ENCODE results near the gene KPNA6.
"Not testable (repeated sequence)": the region's sequence is repeated elsewhere in the genome, so short reads cannot be mapped to it uniquely, and the experiment has no call there.

The KPNA6 gene

DNA sequence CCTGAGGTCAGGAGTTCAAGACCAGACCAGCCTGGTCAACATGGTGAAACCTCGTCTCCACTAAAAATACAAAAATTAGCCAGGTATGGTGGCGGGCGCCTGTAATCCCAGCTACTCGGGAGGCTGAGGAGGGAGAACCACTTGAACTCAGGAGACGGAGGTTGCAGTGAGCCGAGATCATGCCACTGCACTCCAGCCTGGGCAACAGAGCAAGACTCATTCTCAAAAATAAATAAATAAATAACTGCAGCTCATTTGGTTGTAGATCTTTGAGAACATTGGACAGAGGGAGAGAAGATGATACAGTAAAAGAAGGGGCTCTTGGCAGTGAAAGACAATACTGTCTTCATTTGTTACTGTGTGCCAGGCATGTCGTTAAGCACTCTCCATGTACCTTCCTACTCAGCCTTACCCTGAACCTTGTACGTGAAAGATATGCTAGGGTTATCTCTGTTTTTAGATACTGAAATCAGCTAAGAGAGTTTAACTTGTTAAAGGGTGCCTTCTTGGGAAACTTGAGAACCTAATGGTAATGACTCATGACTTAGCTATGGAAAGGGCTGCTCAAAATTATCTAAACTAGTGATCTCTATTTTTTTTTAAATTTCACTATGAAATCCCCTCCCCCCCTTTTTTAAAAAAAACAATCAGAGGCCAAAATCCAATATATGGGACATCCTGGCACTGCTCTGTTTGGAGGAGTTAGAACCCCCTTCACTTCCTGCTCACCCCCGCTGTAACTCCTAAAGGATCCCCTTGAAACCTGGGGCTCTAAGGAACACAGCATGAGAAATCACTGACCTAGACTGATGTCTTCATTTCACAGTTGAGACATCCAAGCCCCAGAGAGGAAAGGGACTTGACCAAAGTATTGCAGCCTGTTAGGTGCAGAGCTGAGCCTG lies 6.8 kb upstream of the KPNA6 start:
- DNase-seq: peak; percentile 80

DNA sequence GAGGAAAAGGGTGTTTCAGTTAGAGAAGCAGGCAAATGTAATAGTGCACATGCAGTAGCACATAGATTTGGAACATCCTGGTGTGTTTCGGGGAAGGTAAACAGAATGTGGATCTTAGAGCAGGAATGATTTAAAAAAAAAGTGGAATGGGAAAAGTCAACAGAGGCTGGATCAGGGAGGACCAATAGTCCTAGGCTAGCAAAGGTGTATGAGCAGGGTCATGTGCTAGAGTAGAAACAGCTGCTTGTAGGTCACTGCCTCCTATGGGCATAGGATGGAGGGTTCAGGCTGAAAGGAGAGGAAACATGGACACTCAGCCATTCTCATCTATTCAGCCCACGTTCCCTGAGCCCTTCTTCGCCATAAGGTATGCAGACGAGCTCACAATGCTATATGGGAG lies 3.7 kb upstream of the KPNA6 start:
- no peak for DNase-seq

DNA sequence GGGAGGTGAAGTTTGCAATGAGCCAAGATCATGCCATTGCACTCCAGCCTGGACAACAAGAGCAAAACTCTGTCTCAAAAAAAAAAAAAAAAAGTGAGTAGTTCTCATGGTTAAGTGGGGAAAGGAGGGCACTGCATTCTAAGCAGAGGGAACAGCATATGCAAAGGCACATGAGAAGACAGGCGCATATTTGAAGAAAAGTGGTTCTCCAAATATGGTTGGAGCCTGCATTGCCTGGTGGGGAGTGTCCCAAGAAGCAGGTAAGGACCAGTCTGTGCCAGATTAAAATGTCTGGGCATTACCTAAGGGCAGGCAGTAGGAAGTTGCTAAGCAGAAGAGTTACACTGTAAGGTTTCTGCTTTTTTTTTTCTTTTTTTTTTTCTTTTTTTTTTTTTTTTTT lies 2.5 kb upstream of the KPNA6 start:
- no peak for DNase-seq

DNA sequence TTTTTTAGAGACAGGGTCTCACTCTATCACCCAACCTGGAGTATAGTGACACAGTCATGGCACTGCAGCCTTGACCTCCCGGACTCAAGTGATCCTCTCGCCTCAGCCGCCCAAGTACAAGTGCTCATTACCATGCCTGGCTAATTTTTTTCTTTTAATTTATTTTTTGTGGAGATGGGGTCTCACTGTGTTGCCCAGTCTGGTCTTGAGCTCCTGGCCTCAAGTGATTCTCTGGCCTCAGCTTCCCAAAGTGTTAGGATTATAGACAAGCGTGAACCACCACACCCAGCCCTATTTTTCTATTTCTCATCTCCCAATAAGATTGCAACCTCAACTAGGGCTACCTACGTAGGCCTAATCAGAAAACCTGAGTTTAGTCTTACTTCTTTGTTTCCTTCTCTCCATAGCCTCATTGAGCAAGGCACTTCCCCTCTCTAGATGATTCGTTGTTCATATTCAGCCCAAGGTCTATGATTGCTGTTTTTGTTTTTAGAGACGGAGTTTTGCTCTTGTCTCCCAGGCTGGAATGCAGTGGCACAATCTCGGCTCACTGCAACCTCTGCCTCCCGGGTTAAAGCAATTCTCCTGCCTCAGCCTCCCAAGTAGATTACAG lies 1.1 kb upstream of the KPNA6 start:
- DNase-seq: no peak

DNA sequence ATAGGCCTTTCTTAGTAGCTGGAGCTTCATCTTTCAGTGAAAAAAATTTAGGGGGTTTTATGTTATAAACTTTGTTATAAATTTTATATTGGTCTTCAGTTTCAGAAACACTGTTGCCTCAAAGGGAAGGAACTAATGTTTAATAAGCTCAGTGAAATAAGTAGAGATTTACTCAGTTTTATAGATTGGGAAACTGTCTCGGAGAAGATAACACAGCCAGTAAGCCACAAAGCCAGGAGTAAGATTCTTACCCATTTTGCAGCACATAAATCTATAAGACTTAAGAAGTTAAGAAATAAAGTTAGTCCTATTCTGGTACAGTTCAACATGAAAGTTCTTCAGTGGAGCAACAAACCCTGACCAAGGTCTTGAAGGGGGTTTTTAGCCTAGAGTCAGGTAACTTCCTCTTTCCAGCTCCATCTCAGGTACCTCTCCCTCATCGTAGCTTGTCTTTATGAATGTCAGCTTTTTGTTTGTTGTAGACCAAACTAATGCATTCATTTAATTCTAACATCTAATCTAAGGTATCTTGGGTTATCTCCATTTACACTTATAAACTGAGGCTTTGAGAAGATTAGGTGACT lies 3.3 kb downstream of the KPNA6 start:
- DNase-seq: no peak

DNA sequence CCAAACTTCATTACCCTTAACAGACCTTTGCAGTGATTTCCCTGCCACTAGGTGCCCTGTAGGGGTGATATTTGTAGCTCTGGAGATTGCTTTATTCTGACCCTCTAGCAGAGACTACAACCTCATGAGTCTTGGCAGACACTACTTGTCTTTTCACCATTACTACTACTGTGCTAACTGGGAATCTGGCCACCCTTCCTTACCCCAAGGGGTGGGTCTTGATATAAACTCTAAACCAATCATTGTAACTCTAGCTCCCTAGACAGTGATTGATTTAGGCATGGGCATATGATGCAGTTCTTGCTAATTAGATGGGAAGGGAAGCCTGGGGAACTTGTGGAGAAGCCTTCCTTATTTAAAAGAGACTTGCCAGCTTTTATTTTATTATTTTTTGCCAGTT lies 3.9 kb downstream of the KPNA6 start:
- DNase-seq: no peak

DNA sequence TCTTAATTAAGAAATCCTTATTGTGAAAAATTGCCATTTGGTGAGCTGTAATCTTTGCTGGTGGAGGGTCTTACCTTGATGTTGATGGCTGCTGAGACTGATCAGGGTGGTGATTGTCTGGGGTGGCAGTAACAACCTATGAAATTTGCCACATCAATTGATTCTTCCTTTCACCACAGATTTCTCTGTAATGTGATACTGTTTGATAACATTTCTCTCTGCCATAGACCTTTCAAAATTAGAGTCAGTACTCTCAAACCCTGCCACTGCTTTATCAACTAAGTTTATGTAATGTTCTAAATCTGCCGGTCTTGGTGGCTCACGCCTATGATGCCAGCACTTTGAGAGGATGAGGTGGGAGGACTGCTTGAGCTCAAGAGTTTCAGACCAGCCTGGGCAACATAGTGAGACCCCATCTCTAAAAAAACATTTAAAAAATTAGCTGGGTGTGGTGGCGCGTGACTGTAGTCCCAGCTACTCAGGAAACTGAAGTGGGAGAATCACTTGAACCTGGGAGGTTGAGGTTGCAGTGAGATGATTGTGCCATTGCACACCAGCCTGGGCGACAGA lies 5.0 kb downstream of the KPNA6 start:
- DNase-seq: no peak

DNA sequence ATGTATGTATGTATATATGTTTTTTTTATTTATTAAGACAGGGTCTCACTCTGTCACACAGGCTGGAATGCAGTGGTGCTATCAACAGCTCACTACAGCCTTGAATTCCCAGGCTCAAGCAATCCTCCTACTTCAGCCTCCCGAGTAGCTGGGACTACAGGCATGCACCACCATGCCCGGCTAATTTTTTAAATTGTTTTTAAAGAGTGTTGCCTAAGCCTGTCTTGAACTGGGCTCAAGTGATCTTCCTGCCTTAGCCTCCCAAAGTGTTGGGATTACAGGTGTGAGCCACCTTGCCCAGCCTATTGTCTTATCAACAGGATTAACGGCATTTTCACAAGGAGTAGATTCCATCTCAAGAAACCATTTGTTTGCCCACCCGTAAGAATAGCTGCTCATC lies 5.6 kb downstream of the KPNA6 start:
- DNase-seq: not testable (repeated sequence)

DNA sequence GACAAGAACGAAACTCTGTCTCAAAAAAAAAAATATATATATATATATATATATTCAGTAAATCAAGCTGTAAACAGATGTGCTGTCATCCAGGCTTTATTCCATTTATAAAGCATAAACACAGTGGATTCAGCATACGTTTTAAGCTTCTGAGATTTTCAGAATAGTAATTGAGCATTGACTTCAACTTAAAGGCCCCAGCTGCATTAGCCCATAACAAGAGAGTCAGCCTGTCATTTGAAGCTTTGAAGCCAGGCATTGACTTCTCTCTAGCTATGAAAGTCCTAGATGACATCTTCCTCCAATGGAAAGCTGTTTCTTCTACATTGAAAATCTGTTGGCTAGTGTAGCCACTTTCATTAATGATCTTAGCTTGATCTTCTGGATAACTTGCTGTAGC lies 6.6 kb downstream of the KPNA6 start:
- no peak for DNase-seq

DNA sequence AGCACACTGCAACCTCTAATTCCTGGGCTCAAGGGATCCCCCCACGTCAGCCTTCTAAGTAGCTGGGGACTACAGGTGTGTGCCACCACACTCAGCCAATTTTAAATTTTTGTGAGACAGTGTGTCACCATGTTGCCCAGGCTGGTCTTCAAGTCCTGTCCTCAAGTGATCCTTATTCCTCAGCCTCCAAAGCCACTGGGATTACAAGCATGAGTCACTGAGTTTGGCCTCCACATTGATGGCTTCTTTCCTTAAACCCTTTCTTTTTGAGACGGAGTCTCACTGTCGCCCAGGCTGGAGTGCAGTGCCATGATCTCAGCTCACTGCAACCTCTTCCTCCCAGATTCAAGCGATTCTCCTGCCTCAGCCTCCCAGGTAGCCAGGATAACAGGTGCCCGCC lies 7.6 kb downstream of the KPNA6 start:
- peak; percentile 28 for DNase-seq

DNA sequence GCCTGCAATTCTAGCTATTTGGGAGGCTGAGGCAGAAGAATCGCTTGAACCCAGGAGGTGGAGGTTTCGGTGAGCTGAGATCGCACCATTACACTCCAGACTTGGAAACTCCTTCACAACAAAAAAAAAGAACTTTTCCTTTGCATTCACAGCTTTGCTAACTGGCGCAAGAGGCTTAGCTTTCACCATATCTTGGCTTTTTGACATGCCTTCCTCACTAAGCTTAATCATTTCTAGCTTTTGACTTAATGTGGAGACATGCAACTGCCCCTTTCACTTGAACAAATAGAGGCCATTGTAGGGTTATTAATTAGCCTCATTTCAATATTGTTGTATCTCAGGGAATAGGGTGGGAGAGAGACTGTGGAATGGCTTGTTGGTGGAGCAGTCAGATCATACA lies 8.7 kb downstream of the KPNA6 start:
- no peak for DNase-seq

DNA sequence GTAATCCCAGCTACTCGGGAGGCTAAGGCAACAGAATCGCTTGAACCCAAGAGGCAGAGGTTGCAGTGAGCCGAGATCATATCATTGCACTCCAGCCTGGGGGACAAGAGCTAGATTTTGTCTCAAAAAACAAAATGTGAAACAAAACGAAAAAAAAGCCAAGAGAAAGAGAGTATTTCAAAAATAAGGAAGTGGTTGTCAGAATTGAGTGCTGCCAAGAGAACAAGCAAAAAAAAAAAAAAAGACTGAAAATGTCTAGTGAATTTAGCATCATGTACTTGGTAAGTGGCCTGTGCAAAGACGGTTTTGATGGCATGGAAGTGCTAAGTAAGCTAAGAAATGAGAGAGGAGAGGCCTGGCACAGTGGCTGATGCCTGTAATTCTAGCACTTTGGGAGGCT lies 14.3 kb downstream of the KPNA6 start:
- DNase-seq: no peak

DNA sequence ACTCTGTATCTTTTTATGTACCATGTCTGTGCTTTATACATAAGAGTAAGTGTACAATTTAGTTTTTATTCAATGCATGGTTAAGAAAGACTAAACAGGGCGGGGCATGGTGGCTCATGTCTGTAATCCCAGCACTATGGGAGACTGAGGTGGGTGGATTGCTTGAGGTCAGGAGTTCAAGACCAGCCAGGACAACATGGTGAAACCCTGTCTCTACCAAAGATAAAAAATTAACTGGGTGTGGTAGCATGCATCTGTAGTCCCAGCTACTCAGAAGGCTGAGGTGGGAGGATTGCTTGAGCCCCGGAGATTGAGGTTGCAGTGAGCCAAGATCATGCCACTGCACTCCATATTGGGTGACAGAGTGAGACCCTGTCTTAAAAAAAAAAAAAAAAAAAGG lies 15.5 kb downstream of the KPNA6 start:
- DNase-seq: not testable (repeated sequence)

DNA sequence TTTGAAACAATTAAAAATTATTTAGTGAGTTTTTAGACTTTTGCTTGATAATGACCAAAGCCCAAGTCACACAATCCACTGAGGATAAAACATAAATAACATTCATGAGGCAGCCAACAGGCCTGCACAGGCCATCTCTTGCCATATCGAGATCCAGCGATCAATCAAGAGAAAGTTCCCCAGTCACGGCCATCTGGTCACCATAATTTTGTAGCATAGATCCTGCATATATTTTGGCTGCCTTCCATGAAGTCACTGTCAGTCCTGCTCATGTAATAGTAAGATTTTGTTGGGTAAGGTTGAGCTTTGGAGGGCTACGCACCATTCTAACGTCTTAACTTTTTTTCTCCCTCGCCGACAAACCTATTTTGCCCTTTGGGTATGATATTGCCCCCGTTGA lies 17.5 kb downstream of the KPNA6 start:
- DNase-seq: no peak

DNA sequence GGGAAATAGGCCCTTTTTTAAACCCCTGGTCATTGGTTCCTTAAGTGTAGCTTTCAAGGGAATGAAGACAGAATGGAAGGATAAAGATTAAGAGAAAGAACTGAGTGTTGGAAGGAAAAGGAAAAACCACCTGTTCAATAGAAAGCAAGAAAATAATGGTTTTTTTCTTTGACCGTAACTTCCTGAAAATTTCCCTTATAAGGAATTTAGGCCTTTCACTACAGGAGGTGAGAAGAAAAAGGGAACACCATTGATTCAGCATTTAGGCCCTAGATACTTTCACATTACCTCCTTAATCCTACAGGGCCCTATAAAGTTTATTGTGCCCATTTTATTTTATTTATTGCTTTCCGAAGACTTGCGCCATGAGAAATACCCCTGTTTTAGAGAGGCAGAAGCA lies 18.9 kb downstream of the KPNA6 start:
- DNase-seq: no peak

DNA sequence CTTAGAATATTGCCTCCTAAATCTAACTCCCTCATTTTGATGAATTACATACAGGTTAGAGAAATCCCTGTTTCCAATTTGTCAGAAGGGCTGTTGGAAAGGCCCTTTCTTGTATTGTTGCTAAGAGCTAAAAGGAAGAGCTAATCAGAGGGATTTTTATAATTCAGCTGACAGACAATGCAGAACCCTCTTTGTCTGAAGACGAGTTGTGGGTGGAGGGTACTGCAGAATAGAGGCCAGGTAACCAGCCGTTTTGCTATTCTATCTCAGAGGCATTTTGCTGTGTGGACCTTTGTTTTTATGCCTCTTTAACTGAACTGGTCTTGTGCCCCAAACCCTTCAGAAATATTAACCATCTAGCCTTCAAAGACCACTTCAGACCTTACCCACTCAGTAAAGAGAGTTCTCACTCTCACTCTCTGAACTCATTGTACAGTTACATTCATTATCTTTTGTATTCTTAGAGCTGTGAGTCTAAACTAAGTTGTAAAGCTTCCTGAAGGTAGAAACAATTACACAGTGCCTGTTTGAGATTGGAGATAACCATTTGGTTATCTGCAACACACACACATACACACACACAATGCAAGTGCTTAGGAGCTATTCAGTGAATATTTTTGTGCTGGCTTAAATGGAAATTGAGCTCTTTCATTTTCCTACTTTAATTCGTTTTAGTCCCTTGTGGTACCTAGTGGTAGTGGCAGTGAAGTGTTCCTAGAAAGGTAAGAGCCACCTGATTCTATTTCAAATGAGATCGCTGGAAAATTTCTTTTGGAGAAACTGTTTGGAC lies 19.7 kb downstream of the KPNA6 start:
- DNase-seq: no peak

DNA sequence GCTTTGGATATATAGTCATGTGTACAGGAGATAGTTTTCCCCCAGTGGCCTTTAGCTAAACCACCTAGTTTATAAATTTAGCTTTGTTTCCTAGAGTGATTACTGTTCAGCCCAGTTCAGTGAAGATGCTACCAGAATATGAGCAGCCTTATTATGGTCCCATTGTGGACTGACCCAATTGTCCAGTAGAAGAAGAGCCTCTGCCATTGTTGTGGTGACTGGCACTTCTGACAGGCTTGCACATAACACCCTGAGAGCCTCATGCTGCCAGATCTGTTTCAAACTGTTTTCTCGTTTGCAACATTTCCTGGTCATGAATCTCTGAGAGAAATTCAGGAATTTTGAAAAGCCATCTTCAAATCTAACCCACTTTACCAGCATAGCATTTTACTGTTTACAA lies 20.6 kb downstream of the KPNA6 start:
- DNase-seq: no peak

DNA sequence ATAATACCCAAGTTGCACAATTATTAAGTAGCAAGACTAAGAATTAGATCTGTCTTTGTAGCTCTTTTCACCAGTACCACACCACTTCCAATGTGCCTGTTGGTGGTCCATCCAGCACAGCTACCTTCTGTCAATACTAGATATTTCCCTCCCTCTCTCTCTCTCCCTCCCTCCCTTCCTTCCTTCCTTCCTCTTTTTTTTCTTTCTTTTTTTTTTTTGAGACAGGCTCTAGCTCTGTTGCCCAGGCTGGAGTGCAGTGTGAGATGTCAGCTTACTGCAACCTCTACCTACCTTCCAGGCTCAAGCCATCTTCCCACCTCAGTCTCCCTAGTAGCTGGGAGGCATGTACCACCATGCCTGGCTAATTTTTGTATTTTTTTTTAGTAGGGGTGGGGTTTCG lies 21.1 kb downstream of the KPNA6 start:
- no peak for DNase-seq

DNA sequence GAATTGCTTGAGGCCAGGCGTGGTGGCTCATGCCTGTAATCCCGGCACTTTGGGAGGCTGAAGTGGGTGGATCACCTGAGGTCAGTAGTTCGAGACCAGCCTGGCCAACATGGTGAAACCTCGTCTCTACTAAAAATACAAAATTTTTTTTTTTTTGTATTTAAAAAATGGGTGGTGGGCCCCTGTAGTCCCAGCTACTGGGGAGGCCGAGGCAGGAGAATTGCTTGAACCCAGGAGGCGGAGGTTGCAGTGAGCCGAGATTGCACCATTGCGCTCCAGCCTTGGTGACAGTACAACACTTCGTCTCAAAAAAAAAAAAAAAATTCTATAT lies 26.1 kb downstream of the KPNA6 start:
- DNase-seq: not testable (repeated sequence)

DNA sequence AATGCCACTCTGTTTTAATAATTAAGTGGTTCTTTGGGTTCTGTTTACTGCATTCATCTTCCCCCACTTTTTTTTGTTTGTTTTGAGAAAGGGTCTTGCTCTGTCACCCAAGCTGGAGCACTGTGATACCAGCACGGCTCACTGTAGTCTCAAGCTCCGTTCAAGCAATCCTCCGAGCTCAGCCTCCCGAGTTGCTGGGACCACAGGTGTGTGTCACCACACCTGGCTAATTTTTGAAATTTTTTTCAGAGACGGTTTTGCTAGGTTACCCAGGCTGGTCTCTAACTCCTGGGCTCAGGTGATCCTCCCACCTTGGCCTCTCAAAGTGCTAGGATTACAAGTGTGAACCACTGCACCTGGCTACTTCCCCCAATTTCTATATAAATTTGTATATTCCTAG lies 29.3 kb downstream of the KPNA6 start:
- DNase-seq: no peak

DNA sequence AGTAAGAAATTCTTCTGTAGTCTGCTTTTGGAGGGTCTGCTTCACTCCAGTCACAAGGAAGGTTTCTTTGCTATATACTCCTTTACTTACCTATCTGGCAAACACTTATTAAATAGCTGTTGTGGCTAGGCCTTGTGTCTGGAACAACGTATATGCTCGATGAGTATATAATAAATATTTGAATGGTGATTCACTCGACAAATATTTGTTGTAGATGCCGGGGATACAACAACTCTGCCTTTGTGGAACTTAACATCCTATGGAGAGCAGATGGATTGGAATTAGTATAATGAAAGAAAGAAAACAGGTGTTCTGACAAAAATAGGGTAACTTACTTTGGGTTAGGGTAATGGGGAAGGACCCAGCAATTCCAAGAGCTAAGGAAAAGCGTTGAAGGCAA lies 31.1 kb downstream of the KPNA6 start:
- peak; percentile 53 for DNase-seq

DNA sequence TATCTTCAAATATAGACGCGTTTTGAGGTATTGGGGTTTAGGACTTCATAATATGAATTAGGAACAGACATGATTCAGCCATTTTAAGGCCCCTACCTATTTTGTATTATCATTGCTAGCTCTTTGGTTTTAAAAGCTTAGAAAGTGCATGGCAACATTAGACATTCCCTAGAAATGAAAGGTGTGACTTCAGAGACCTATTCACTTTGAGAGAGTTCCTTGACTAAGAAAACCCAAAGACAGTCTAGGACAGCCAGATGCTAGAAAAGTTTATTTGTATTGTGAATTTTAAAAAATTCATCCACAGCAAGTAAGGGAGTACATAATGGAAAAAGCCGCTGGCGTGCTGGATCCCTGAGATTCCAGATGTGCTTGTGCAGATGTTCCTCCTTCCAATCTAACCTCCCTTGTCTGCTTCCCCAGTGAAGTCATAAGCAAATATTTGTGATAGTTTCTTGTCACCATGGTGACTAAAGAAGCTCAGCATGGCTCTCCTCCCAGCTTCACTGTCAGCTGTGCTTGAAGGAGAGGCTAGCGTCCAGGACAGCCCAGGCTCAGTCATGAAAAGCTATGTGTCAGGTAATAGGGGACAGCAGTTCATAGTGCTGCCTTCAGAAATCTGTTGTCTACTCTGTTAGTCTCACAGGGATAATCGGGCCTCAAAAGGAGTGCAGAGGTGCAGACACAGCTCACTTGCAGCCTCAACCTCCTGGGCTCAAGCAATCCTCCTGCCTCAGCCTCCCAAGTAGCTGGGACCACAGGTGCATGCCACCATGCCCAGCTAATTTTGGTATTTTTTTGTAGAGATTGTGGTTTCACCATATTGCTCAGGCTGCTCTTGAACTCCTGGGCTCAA lies 34.8 kb downstream of the KPNA6 start:
- DNase-seq: peak; percentile 70

All from HCEC 1CT (cell line).